HG03108 (cell line): ENCODE results near the gene C14orf119.
A peak's percentile ranks its signal among the peaks of the same experiment; 100 is the strongest.
"Not testable (repeated sequence)": the region's sequence is repeated elsewhere in the genome, so short reads cannot be mapped to it uniquely, and the experiment has no call there.

Experiments used
- ATAC-seq: cut with Tn5 transposase; IDR thresholded peaks from one replicate; pipeline ENCODE4 v1.9.1; 2021; ENCODE audit warnings: moderate library complexity; ENCODE audit not compliant: unreplicated experiment

The C14orf119 gene

DNA sequence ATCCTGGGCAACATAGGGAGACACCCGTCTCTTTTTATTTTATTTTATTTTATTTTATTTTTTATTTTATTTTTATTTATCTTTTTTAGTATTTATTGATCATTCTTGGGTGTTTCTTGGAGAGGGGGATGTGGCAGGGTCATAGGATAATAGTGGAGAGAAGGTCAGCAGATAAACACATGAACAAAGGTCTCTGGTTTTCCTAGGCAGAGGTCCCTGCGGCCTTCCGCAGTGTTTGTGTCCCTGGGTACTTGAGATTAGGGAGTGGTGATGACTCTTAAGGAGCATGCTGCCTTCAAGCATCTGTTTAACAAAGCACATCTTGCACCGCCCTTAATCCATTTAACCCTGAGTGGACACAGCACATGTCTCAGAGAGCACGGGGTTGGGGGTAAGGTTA is 12.3 kb downstream of the C14orf119 start:
- not testable (repeated sequence) for ATAC-seq

DNA sequence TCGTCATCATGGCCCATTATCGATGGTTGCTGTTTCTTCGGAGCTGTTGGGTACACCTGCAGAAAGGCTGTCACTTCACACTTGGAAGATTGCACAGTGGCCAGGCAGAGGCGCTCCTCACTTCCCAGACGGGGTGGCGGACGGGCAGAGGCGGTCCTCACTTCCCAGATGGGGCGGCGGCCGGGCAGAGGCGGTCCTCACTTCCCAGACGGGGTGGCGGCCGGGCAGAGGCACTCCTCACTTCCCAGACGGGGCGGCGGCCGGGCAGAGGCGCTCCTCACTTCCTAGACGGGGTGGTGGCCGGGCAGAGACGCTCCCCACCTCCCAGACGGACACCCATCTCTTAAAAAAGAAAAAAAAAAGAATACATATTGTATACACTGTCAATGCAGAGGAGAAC is 12.9 kb downstream of the C14orf119 start:
- not testable (repeated sequence) for ATAC-seq

DNA sequence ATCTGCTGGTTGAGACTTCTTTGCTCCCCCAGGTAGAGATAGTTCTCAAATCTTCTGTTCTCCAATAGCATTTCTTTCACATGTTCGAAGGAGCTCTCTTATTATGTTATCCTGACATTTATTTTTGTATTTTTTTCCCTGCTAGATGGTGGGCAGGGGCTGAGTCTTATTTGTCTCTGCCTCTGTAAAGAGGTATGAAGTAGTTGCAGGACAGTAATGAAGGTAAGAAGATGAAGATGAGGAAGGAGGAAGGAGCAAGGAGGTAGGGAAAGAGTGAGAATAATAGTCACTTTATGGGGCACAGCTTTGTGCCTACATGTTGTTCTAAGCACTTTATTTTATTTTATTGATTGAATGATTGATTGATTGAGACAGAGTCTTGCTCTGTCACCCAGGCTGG is 14.5 kb downstream of the C14orf119 start:
- no peak for ATAC-seq

DNA sequence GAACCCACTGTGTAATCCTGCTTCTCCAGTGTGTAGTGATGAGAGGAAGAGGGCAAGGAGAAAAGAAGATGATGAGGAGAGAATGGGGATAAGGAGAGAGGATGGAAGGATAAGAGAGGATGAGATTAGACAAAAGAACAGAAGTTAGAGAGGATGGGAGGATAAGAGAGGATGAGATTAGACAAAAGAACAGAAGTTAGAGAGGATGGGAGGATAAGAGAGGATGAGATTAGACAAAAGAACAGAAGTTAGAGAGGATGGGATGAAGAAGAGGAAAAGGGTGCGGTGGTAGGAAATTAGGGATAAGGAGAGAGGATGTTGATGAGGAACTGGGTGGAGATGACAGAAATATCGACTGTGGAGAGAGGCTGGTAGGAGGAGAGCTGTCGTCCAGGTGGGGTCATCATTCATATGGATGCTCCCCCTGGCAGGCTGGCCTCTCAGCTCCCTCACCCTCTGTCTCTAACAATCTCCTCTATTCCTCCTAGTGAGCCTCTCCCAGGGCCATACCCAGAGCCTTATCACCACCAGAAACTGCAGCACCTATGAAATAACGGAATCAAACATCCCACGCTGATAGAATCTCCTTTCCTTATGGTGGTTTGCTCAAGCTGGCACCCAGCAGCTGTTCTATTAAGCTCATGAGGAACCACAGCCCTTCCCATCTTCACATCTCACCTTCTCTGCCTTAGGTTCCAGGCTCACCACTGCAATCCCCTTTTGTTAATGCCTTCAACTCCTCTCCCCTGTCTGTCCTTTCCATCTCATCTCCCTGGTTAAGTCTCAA is 15.5 kb downstream of the C14orf119 start:
- ATAC-seq, result no peak

DNA sequence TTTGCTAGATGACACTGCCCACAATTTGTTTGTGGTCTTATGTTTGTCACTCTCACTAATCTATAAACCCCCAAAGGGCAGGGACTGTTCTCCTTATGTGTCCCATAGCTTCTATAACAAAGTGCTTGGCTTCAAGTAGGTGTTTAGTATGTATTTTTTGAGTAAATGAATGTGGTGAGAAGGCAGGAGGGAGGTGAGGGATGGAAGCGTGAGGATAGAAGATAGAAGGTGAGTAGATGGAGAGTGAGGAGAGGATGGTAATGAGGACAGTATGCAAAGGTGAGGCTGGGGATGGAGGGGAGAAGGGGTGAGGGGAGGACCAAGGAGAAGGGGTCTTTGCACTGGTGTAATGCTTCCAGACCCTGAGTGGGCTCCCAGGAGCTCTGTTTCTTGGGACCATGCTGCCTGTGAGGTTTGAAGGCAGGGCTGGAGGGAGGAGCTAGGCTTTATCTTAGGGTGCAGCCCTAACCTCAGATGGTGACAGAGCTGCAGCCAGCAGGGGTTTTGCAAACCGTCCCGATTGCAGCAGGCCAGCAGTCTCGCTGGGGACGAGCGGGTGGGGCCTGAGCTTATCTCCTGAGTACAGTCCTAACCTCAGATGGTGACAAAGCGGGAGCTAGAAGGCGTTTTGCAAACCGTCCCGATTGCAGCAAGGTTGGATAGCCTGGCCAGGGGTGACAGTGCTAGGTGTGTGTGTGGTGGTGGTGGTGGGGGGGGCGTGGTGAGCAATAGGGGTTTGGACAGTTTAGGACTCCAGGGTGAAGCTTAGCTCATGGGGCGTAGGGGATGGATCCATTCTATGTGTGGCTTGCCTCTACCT is 17.3 kb downstream of the C14orf119 start:
- ATAC-seq, result no peak

DNA sequence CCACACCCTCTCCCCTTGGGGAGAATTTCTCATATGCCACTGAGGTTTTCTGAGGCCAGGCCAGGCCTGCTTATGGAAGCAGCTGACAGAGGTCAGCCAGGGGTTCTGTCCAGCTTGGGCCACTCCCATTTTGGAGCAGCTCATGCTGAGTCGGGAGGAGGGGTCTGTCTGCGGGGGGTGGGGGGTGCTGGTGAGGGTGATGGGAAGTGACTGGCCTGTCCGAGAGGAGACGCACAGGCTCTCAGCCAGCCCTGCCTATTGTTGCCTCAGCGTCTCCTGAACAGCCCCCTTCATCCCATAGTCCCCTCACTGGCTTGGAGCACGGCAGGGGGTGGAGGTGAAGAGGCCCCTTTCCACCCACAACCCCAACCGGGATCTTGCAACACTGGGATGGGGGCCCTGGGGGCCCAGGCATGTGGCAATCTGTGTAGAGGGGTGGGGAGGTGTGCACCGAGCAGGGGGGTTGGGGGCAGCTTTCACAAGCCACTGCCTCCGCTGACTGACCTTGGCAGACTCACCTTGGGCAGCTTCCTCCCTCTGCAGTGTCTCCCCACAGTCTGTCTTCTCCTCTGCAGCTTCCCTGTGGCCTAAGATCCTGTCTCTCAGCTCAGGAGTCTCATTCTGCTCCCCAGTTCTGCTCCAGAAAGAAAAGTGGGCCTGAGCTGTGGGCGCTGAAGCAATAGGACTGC is 18.3 kb downstream of the C14orf119 start:
- ATAC-seq, result no peak

DNA sequence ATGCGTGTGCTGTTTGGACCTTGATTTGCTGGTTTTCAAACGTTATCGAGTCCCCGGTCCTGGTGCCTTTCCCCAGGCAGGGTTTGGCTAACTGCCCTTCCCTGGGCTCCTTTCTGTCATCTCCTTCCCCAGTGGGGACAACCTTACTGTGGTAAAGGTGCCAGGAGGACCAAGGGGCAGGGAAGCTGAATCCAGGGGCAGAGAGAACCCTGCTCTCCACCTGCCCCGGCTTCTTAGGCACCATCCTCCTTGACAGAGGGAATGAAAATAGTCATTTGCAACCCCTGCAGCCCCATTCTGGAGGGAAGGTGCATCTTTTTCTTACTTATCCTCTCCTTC is 18.8 kb downstream of the C14orf119 start:
- ATAC-seq, result no peak

DNA sequence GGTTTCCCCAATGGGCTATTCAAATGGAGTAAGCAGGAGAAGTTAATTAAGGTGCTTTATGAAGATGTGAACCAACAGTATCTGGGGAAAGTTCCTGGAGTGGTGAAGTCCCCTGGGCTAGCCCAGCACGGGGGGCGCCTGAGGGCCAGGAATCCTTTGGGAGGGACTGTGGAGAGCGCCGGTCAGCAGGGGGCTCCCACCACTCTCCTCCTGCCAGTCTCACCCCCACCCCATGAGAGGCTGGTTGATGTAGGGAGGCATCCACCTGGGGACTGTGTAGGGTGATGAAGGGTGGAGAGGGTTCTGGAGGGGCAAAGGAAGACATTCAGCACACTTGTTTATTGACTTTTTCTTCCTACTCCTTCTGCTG is 19.3 kb downstream of the C14orf119 start:
- no peak for ATAC-seq

DNA sequence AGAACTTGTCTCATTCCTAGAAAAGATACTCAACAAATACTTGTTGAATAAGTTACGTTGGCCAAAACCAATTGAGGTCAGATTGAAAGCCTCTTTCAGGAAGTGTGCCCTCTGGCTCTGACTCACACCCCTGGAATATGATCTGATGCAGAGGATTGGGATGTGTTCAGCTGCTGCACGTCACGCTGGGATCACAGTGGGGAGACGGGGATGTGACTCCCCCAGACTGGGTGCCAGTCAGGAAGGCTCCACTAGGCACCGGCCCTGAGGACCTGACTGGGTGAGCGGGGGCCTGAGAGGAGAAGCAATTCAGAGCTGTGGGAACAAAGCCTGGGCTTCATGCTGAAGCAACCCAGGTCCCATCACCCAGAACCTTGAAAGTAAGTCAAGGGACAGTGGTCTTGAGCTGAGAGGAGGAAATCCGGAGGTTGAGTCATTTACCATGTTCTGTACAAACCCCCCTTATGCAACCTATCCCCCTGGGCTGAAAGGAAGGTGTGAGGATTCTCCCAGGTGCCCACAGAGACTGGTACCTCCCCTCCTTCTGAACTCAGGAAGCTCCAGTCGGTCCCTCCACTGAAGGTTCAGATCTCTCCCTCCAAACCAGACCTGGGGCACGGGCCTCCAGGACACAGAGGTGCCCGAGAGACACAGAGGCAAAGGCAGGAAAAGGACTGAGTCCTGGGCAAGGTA is 19.9 kb downstream of the C14orf119 start:
- ATAC-seq, result no peak

DNA sequence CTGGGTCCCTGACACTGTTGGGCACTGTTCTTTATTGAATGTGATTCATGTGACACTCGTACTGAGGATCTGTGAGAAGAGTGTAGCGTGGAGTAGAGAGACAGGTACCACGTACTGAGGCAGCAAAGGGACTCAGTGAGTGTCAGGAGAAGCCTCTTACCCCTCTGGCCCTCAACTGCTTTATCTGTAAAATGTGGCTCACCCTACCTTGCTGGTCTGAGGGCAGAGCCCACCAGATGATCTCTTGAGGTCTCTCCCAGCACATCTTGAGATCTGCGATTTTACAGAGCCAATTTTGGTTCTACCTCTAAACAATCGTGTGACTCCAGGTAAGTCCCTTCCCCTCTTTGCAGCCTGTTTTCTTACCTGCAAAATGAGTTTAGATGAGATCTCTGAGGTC is 20.6 kb downstream of the C14orf119 start:
- ATAC-seq, result no peak

DNA sequence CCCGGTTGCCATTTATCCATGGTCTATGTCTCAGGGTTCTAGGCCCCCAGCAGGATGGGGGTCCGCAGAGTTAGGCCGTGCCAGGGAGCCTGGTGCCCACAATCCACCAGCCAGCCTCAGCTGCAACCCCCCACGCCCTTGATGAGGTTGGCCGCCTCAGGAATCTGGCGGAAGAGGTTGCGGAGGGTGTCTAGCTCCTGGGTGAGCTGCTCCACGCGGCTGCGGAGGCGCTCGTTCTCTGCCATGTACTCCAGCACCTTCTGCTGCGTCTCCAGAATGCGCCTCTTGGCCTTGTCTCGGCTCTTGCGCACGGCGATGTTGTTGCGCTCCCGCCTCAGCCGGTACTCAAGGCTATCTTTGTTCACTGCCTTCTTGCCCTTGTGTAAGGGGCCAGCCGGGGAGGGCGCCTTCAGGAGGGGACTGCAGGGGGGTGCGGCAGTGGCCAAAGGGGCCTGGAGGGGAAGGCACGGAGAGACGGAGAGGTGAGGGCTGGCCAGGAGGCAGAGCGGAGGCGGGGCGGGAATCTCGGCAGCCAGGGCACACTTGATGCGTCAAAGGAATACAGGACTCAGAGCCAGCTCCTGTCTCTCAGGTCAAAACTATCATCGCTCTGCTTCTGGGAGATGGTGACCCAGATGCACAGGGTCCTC is 22.2 kb downstream of the C14orf119 start:
- ATAC-seq, result no peak

DNA sequence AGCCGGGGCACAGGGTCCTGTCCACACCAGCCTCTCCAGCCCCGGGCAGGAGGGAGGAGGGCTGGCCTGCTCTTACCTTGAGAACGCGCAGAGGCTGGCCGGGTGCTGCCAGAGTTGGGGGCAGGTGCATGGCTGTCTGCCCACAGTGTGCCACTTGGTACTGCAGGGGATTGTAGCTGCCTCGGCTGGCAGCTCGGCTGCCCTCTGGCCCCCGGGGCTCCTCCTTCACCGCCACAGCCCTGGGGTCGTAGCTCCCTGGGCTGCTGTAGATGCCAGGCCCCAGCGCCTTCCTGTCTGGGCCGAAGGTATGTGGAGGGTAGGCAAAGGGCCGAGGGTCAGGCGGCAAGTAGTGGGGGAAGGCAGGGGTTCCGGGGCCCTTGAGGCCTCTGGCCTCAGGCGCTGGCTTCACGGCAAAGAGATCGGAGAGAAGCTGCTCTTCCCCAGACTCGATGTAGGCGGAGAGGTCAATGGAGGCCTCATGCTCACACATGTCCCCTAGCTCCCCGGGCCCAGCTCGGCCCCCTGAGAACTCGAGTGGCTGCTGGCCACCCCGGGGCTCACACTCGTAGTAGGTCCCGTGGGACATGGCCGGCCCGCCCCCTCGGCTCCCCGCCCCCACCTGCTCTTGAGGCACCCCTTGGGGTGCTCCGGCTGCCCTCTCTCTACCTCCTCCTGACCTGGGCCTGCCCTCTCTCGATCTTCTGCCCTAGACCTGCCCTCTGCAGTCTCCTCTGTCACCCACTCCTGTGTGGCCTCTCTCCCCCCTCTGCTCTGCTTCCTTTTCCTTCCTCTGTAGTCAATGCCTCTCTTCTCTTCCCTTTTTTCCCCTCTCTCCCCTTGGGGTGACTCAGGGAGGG is 23.4 kb downstream of the C14orf119 start, which contains the start of gene CEBPE:
TSS of gene CEBPE (minus strand) at position 750 of the 857 bp plus-strand sequence. CDS start at position 586, 164 bp downstream.
- ATAC-seq, result no peak

DNA sequence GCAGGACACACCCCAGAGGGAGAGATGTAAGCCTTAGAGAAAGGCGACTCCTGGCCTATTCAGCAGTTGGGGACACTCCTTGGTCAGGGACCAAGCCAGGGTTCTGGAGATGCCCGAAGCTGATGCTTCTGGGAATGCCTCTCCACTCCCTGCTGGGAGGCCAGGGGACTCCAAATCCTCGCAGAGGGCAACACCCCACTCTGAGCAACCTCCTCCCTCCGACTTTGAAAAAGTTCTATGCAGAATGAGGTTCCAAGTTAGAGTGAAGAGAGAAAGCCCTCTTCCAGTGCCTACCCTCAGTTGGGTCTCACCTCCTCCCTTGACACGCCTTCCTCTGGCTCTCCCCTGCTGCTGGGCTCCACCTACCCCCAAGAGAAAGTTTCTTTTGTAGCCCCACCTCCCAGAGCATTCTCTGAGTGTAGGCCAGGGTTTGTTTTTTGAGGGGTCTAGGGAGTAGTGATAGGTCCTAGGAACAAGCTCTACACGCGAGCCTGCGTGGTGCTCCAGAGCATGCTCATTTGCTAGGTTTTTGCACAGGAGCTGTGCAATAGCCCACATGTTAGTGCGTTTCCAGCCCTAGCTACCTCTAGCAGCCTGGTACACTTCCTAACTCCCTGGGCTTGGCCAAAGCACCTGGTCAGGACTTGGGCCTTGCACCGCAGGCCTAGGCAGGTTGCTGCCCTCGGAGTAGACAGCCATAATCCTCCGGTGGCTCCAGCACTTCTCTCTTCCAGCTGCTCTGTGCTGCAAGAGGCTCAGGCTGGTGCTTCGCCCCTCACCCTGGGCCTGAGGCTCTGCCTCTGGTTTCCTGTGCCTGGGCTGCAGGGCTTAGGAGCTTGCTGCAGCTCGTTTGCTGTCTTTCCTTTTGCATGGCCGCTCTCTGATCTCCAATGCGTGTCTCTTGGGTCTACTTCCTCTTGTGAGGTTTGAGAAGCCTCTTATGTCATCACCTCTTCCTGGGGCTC is 24.3 kb downstream of the C14orf119 start:
- no peak for ATAC-seq

DNA sequence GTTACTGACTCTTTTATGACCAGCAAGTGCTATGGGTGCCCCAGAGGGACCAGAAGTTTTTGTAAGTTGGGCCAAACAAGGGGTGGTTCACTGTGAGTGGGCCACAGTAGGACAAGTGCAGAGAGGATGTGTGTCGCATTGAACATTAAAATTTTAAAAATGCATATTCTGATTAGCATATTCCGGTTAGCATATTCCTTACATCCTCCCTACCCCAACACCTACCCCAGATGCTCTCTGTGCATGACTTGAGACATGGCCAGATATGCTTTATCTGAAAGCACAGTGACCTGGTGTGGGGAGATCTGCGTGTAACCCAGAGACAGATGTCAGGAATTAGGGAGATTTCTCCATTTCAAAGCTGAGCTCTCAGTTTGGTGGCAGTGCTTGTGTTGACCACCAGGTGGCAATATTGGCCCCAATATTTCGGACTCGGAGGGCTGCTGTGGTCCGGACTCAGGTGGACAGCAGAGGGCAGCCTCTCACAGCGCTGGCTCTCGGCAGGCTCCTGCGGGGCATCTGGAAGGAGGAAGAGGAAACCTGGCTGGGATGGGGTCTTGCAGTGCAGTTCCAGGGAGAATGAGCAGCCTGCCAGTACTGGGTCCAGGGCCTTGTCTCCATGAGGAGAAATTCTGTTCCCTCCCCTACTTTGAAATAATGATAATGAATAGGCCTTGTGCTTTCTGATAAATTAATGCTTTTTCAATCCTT is 25.4 kb downstream of the C14orf119 start:
- ATAC-seq, result peak; percentile 77

DNA sequence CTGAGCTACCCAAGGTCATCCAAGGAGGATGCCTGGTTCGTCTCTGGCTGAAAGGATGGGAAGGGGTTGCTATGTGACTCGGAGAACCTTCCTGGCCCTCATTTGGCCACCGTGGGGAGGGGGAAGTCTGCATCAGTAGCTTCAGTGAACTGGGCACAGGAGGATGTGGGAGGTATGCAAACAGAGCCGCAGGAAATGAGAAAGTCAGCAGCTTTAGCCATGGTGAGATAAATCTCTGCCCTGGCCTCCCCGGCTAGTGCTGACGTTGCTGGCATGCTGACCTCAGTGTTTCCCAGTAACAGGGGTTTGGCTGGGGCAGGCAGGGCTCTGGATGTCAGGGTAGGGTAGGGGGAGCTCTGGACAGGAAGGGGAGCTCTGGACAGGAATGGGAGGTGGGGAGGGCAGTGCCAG is 26.1 kb downstream of the C14orf119 start:
- ATAC-seq, result peak; percentile 53

DNA sequence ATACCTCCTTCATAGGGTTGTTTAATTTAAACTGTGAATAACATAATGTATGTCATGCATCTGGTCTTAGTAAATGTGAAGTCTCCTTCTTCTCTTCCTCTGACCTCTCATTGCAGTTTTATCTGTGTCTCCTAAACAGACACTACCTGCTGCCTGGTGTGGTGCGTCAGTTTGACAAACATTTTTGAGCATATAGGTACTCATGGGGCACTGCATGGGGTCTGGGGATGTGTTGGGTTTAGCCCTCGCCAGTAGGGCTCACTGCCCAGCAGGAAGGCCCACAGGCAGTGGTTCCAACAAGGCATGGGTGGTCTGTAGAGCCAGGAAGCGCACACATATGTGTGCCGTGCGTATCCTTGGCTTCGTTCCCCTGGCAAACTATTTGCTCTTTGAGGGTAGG is 26.8 kb downstream of the C14orf119 start:
- ATAC-seq, result no peak

DNA sequence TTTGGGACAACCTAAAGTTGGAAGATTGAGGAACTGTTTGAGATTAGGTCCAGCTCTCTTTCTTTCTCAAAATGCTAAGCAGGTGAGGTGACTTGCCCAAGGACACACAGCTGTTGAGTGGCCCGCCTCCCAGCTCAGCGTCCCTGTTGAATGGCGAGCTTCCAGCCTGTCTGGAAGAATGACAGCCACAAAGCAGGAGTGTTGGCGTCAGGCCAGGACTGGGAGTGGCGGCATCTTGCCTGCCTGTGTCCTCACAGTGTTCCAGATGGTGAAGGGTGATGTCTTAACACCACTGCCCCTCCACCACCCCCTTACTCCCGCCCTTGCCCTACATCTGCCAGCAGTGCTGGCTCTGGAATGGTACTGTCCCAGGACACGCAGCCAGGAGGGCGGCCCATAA is 28.1 kb downstream of the C14orf119 start:
- no peak for ATAC-seq
